Posterior cingulate gyrus (tissue), 11 donors: Measurements from ENCODE around the gene PCGF3.

ENCODE experiments used
- DNase-seq, 10 donors: peaks; one replicate each; pipeline versions ENCODE4 v3.0.0 to v3.0.0-alpha.2; 2020 to 2021; ENCODE audit warnings: mixed read lengths in 3 of 10
- intact Hi-C: fragments of 100-400 bp; cut with DNase I; formaldehyde crosslinking; loops from one replicate; pipeline ENCODE4 v1.15.1; 2023

Gene PCGF3

GRCh38 chr4:705278-706082 lies at the start of gene PCGF3:
Gene PCGF3, plus strand, starts transcription at chr4:705832. Its CDS starts 27,849 bp downstream, at chr4:733681.
- intact Hi-C loops = no loop called here
- peak; percentile 86 to 99 (median 94) for DNase-seq

GRCh38 chr4:656436-657337 lies 48.9 kb upstream of the PCGF3 start:
- DNase-seq = peak in 4 of 10 donors; percentile 25 to 88 (median 76)

GRCh38 chr4:657338-657833 lies 48.2 kb upstream of the PCGF3 start:
- intact Hi-C loops = no loop called here
- DNase-seq = peak in 4 of 10 donors; percentile 16 to 78 (median 64)

More at GRCh38 chr4:656436-657337, 48.9 kb upstream of the PCGF3 start:
- intact Hi-C loops = no loop called here

GRCh38 chr4:657834-658667 lies 47.6 kb upstream of the PCGF3 start:
- intact Hi-C loops = no loop called here
- peak in 4 of 10 donors; percentile 21 to 80 (median 74) for DNase-seq

GRCh38 chr4:658681-659667 lies 46.7 kb upstream of the PCGF3 start:
- peak in 4 of 10 donors; percentile 5 to 76 (median 69) for DNase-seq
- intact Hi-C loops = no loop called here

- intact Hi-C loops = no loop called here
- DNase-seq = peak in 4 of 10 donors; percentile 12 to 42 (median 28)
Observed at GRCh38 chr4:659851-660250, 45.8 kb upstream of the PCGF3 start.

- intact Hi-C loops = no loop called here
- peak in 4 of 10 donors; percentile 5 to 66 (median 42) for DNase-seq
Observed at GRCh38 chr4:660401-660800, 45.2 kb upstream of the PCGF3 start.

- intact Hi-C loops = no loop called here
- peak in 3 of 10 donors; percentile 30 to 66 (median 60) for DNase-seq
Observed at GRCh38 chr4:661231-661630, 44.4 kb upstream of the PCGF3 start.

- DNase-seq = peak in 4 of 10 donors; percentile 25 to 78 (median 70)
Observed at GRCh38 chr4:661881-662761, 43.5 kb upstream of the PCGF3 start.

GRCh38 chr4:663046-663437 lies 42.6 kb upstream of the PCGF3 start:
- intact Hi-C loops = no loop called here

More at GRCh38 chr4:661881-662761, 43.5 kb upstream of the PCGF3 start:
- intact Hi-C loops = no loop called here

GRCh38 chr4:663438-664428 lies 41.9 kb upstream of the PCGF3 start:
- intact Hi-C loops = no loop called here
- DNase-seq = peak in 8 of 10 donors; percentile 38 to 92 (median 65)

More at GRCh38 chr4:663046-663437, 42.6 kb upstream of the PCGF3 start:
- DNase-seq = peak in 4 of 10 donors; percentile 26 to 86 (median 76)

GRCh38 chr4:664713-665231 lies 40.9 kb upstream of the PCGF3 start:
- intact Hi-C loops = no loop called here
- DNase-seq = peak in 5 of 10 donors; percentile 6 to 80 (median 64)

- DNase-seq = peak in 4 of 10 donors; percentile 4 to 77 (median 52)
- intact Hi-C loops = no loop called here
Observed at GRCh38 chr4:665381-665750, 40.3 kb upstream of the PCGF3 start.

GRCh38 chr4:665751-666435 lies 39.7 kb upstream of the PCGF3 start:
- DNase-seq = peak in 5 of 10 donors; percentile 28 to 90 (median 74)
- intact Hi-C loops = no loop called here

GRCh38 chr4:666436-666810 lies 39.2 kb upstream of the PCGF3 start:
- intact Hi-C loops = no loop called here
- peak in 3 of 10 donors; percentile 58 to 86 (median 78) for DNase-seq
